ENCODE measurements around the gene GNL2. TPM values are rescaled to one million over a fixed set of nuclear protein-coding genes. Genes with fewer than 3 reads are reported as not detected.
A peak's percentile ranks its signal among the peaks of the same experiment; 100 is the strongest.

The GNL2 gene
- total and polyA plus RNA-seq, 9 of the 15 experiments (the other 6 are each of a cell fraction or from before 2014, with no cell fraction given), result 156 to 371 (median 263) TPM

- TF ChIP-seq ZHX1 (conservative IDR thresholded peaks at IDR 0.05; ENCODE audit: low read length) (no peak), ZNF507 (tag; conservative IDR thresholded peaks at IDR 0.05) (no peak), RHOXF2B (CRISPR knock-in tag; conservative IDR thresholded peaks at IDR 0.05) (no peak; the same call in 1 of the 2 replicates), CTCF (IDR thresholded peaks at IDR 0.05 in 2 of 3, conservative IDR thresholded peaks at IDR 0.05 in 1 of 3; ENCODE audit: insufficient read depth in 2 of 3, low read depth in 1 of 3, low read length in 3 of 3) (no peak), ZNF644 (tag; IDR thresholded peaks at IDR 0.05; ENCODE audit: low read depth) (no peak; the same call in 1 of the 2 replicates), DMBX1 (CRISPR knock-in tag; IDR thresholded peaks at IDR 0.05; ENCODE audit: borderline replicate concordance) (no peak), SRSF7 (optimal IDR thresholded peaks at IDR 0.05; ENCODE audit: low read depth, low read length) (no peak), ZNF764 (CRISPR knock-in tag; IDR thresholded peaks at IDR 0.05; ENCODE audit: low read depth) (no peak), GTF3C2 (IDR thresholded peaks at IDR 0.05; ENCODE audit: borderline replicate concordance, extremely low read depth, insufficient read length) (no peak), ZNF41 (CRISPR knock-in tag; conservative IDR thresholded peaks at IDR 0.05) (no peak), DDX20 (tag; IDR thresholded peaks at IDR 0.05; ENCODE audit: low read depth) (no peak), POLR2AphosphoS5 (IDR thresholded peaks at IDR 0.05; ENCODE audit: control insufficient read depth, insufficient read depth, low read depth, low read length) (peak; percentile 91)
Observed at GRCh38 chr1:37553927-37554808, 41.6 kb downstream of the GNL2 start, which contains the start of gene SNIP1 (continued).
